Heart left ventricle (tissue), 16 donors: ENCODE data around the gene OPN4. TPM values are rescaled to one million over a fixed set of nuclear protein-coding genes. Genes with fewer than 3 reads are reported as not detected.

ENCODE experiments used
- ATAC-seq, 4 donors: fragments of 200-7000 bp; cut with Tn5 transposase; one replicate each; pipeline ENCODE4 v1.9.1; 2020 to 2022; ENCODE audit warnings: moderate library complexity in 4 of 4, mild to moderate bottlenecking in 3 of 4, moderate number of reproducible peaks in 1 of 4
- DNase-seq, 5 donors: peaks; one replicate each; pipeline ENCODE4 v3.0.0-alpha.2; 2020
- H3K27ac ChIP-seq, 12 donors: fragments of 200-600 bp; sonication (generic) in 4 of 12; one replicate each; pipeline versions ENCODE4 v1.5.0 to v1.8.0; 2016 to 2022; ENCODE audit warnings: mild to moderate bottlenecking in 2 of 12
- H3K27me3 ChIP-seq, 9 donors: fragments of 200-600 bp; sonication (generic) in 2 of 9; one replicate each; pipeline versions ENCODE4 v1.5.1 to v1.8.0; 2016 to 2022; ENCODE audit warnings: mild to moderate bottlenecking in 3 of 9
- H3K36me3 ChIP-seq, 9 donors: fragments of 200-600 bp; sonication (generic) in 2 of 9; one replicate each; pipeline versions ENCODE4 v1.5.0 to v1.8.0; 2018 to 2022; ENCODE audit warnings: mild to moderate bottlenecking in 2 of 9
- H3K4me1 ChIP-seq, 12 donors: fragments of 200-600 bp; sonication (generic) in 4 of 12; one replicate each; pipeline versions ENCODE4 v1.5.0 to v1.8.0; 2016 to 2022; ENCODE audit warnings: mild to moderate bottlenecking in 3 of 12
- H3K4me3 ChIP-seq, 12 donors: fragments of 200-600 bp; sonication (generic) in 4 of 12; one replicate each; pipeline versions ENCODE4 v1.5.0 to v1.8.0; 2017 to 2022; ENCODE audit warnings: mild to moderate bottlenecking in 9 of 12, moderate library complexity in 4 of 12
- H3K9me3 ChIP-seq, 12 donors: fragments of 200-600 bp; sonication (generic) in 4 of 12; one replicate each; pipeline versions ENCODE4 v1.5.0 to v1.8.0; 2016 to 2022; ENCODE audit warnings: mild to moderate bottlenecking in 1 of 12
- POLR2A ChIP-seq, 2 donors: fragments of 450-650 bp; IDR thresholded peaks; one replicate each; pipeline ENCODE4 v1.6.1; 2017; ENCODE audit warnings: antibody characterized with exemption in 2 of 2, mild to moderate bottlenecking in 2 of 2, moderate library complexity in 2 of 2
- WGBS, 4 donors: extraction: QIAGEN DNeasy Blood & Tissue Kit in 2 of 4; methylation state at CpG; one replicate each; pipeline versions ENCODE4 v1.1.5 to v1.1.7; 2013 to 2018; 5-methylcytosine and 5-hydroxymethylcytosine counted together
- intact Hi-C, 10 donors: fragments of 100-400 bp; cut with DNase I; formaldehyde crosslinking; loops; one replicate each; pipeline versions ENCODE4 v1.11.1 to v1.14.2; 2022
- polyA plus RNA-seq, 2 donors: library from polyadenylated mRNA; stranded (reverse); fragments of 200-250 nt; gene quantifications; one replicate each; pipeline ENCODE4 v1.2.3, GENCODE V29; 2013
- total RNA-seq, 9 donors: library from RNA; depleted of rRNA in 2 of 9; stranded (reverse); fragments of >200 nt in 2 of 9; fragmentation: NEBNext Ultra II Directional in 3 of 9; extraction: Animal tissue kit (Norgen Biotek cat#: 25700) in 3 of 9; gene quantifications; one replicate each; pipeline versions ENCODE4 v1.1.0 to v1.2.4, GENCODE V29; 2016 to 2023
- TF ChIP-seq, protein P1 (sequence below), 12 donors: fragments of 200-600 bp; sonication (generic) in 4 of 12; IDR thresholded peaks; one replicate each; pipeline versions ENCODE4 v1.5.0 to v1.8.0; 2018 to 2022; ENCODE audit warnings: antibody characterized with exemption in 12 of 12, mild to moderate bottlenecking in 5 of 12
- donor health status: ischemic (EF 13 %, LVEDD 7.1; RV severe dilation, severe dysfunction).
- donor health status: healthy with polysubstance abuse.
- donor health status: DM: no; HTN: yes; CAD: no.
- donor health status: DM: no; HTN: no; CAD: no.
- donor health status: ischemic (EF 25% LVEDD 6.9; RV normal size, moderate dysfunction).
- donor health status: ischemic (EF 25% LVEDD 5.7; RV mildly dilated, moderate dysfunction).
- donor health status: healthy.
- donor health status: DM: yes; HTN: yes; CAD: no.
- donor health status: ischemic (EF 35%, LVEDD 5.7; RV mildly dilated, moderate dysfunction).
- donor health status: nonischemic (EF 11% LVEDD 7.7; RV severe dilation, severe dysfunction).
- donor health status: DM: yes; HTN: yes; CAD: no.
- donor health status: PGD.
- donor health status: ischemic (EF 29% LVEDD 5.4; RV normal size, mild dysfunction).
- donor health status: nonischemic (EF 23%, LVEDD 6.1; RV moderate dilation, normal function).

OPN4 gene
- total and polyA plus RNA-seq, 11 donors, result 0.03 to 0.28 (median 0.19) TPM; not detected in 6

DNA sequence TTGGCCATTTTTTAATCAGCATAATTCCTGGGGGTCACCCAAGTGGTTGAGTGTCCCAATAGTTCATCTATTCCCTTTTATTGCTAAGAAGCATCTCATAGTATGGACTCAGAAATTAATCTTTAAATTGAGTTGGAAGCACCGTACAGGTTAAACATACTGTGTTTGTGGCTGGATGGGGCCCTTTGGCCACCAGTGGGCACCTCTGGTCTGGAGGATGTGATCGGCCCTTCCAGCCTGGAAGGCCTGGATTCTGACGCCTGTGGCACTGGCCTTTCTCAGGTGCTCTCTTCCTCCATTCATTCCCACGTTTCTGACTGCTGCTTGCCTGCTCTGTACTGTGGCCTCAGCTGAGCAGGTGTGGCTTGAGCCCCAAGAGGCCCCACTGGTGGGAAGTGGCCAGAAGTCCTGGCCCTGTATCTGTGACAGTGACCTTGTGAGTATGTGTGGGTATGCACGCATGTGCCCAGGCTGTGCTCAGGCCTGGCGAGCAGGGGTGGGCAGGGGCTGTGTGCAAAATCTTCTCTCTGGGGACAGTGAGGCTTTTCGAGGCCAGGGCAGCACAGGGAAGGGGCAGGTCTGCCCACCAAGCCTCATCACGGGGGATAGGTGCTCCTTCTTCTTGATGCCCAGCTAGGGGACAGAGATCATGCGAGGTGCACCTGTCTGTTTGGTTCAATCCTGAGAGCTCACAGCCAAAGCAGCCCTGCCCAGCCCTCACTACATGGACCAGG is 44.0 kb downstream of the OPN4 start:
- ATAC-seq, result peak in 1 of 4 donors; percentile 1
- peaks cover 0 to 91% (median 37%) of the 10 kb centered on the region in 9 donors for H3K36me3 ChIP-seq
- H3K9me3 ChIP-seq, result no peaks in the 10 kb centered on the region
- peaks cover 0 to 27% (median 11%) of the 10 kb centered on the region in 12 donors for H3K4me1 ChIP-seq
- no peaks in the 10 kb centered on the region for H3K27me3 ChIP-seq
- H3K4me3 ChIP-seq, result no peak overlapping the region
- intact Hi-C loops, result no loop called here
- no peak for TF ChIP-seq POLR2A (IDR thresholded peaks at IDR 0.05)
- TF ChIP-seq, protein P1, sequence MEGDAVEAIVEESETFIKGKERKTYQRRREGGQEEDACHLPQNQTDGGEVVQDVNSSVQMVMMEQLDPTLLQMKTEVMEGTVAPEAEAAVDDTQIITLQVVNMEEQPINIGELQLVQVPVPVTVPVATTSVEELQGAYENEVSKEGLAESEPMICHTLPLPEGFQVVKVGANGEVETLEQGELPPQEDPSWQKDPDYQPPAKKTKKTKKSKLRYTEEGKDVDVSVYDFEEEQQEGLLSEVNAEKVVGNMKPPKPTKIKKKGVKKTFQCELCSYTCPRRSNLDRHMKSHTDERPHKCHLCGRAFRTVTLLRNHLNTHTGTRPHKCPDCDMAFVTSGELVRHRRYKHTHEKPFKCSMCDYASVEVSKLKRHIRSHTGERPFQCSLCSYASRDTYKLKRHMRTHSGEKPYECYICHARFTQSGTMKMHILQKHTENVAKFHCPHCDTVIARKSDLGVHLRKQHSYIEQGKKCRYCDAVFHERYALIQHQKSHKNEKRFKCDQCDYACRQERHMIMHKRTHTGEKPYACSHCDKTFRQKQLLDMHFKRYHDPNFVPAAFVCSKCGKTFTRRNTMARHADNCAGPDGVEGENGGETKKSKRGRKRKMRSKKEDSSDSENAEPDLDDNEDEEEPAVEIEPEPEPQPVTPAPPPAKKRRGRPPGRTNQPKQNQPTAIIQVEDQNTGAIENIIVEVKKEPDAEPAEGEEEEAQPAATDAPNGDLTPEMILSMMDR (IDR thresholded peaks at IDR 0.05), result peak in 1 of 12 donors; percentile 4
- WGBS, 4 donors, result 63 to 68% (median 66%) methylated on average over 7 to 9 of the region's 9 CpGs
- peak in 1 of 5 donors; percentile 30 for DNase-seq
- peak overlapping the region in 7 of 12 donors; percentile 1 to 42 (median 17) for H3K27ac ChIP-seq

DNA sequence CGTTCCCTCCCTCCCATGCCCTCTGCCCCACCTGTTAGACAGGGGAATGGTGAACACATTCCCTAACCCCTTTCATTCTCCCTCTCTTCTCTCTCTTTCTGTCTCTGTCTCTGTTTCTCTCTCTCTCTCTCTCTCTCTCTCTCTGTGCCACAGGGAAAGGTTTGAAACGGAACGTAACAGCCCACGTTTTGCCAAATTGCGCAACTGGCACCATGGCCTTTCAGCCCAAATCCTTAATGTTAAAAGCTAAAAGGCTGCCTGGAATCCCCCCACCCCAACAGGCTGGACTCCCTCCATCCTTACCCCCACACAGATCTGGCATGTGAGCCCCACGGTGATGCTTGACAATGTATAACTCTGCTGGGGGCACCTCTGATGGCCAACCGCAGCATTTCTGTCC is 44.8 kb downstream of the OPN4 start:
- Histone ChIP-seq H3K4me3 (no peak overlapping the region), H3K27ac (peak overlapping the region in 4 of 12 donors; percentile 6 to 42 (median 28)), H3K27me3 (no peaks in the 10 kb centered on the region), H3K9me3 (no peaks in the 10 kb centered on the region), H3K4me1 (peaks cover 0 to 24% (median 3%) of the 10 kb centered on the region in 12 donors), H3K36me3 (peaks cover 0 to 93% (median 37%) of the 10 kb centered on the region in 9 donors)
- WGBS, 4 donors, result 76 to 85% (median 83%) methylated on average over 6 to 7 of the region's 7 CpGs
- ATAC-seq, result no peak
- no peak for DNase-seq
- intact Hi-C loops, result no loop called here
- TF ChIP-seq, protein P1 (IDR thresholded peaks at IDR 0.05), result no peak
- no peak for TF ChIP-seq POLR2A (IDR thresholded peaks at IDR 0.05)

DNA sequence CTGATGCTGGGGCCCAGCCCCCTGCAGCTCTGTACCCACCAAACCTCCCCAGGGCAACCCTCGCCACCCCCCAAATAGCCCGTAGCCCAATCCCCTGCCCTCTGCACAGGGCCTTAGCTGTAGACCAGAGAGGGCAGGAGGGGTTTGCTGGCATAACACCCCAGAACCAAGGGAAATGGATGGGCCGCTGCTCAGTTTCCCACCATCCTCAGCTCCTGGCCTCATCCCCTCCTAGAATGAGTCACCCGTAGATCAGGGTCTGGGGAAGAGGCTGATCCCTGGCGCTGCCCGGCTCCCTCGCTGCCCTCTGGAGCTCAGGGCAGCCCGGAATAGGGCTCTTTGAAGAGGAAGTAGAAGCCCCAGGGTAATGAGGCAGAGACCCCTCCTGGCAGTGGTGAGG is 45.2 kb downstream of the OPN4 start:
- ATAC-seq (peak in 2 of 4 donors; percentile 0), DNase-seq (no peak)
- no peak overlapping the region for H3K4me3 ChIP-seq
- peaks cover 0 to 93% (median 37%) of the 10 kb centered on the region in 9 donors for H3K36me3 ChIP-seq
- H3K4me1 ChIP-seq, result peaks cover 0 to 20% (median 0%) of the 10 kb centered on the region in 12 donors
- 77 to 89% (median 87%) methylated on average over 6 to 8 of the region's 8 CpGs for WGBS, 4 donors
- intact Hi-C loops, result no loop called here
- no peaks in the 10 kb centered on the region for H3K9me3 ChIP-seq
- TF ChIP-seq POLR2A (IDR thresholded peaks at IDR 0.05), result no peak
- TF ChIP-seq, protein P1 (IDR thresholded peaks at IDR 0.05), result no peak
- no peaks in the 10 kb centered on the region for H3K27me3 ChIP-seq
- peak overlapping the region in 3 of 12 donors; percentile 6 to 38 (median 27) for H3K27ac ChIP-seq

GRCh38 chr10:86699991-86700840 is 45.9 kb downstream of the OPN4 start:
- no peaks in the 10 kb centered on the region for H3K27me3 ChIP-seq
- H3K9me3 ChIP-seq, result no peaks in the 10 kb centered on the region
- H3K36me3 ChIP-seq, result peaks cover 0 to 93% (median 37%) of the 10 kb centered on the region in 9 donors
- WGBS, 4 donors, result 84 to 91% (median 88%) methylated on average over 7 to 9 of the region's 9 CpGs
- H3K4me3 ChIP-seq, result no peak overlapping the region
- H3K4me1 ChIP-seq, result peaks cover 0 to 22% (median under 1%) of the 10 kb centered on the region in 12 donors
- intact Hi-C loops, result no loop called here
- DNase-seq (no peak), ATAC-seq (peak in 3 of 4 donors; percentile 0 to 2 (median 0))
- peak overlapping the region in 3 of 12 donors; percentile 15 to 38 (median 27) for H3K27ac ChIP-seq
- TF ChIP-seq POLR2A (IDR thresholded peaks at IDR 0.05), result no peak
- TF ChIP-seq, protein P1 (IDR thresholded peaks at IDR 0.05), result no peak
